Measurements from ENCODE around the gene PPP1R13L.
A peak's percentile ranks its signal among the peaks of the same experiment; 100 is the strongest.

PPP1R13L gene

GRCh38 chr19:45406226-45407090 is 1.6 kb upstream of the PPP1R13L start, which contains the start of gene POLR1G:
Gene POLR1G, plus strand, starts transcription at chr19:45406644. Its CDS starts 53 bp downstream, at chr19:45406697.
- peak within 1 kb of the TSS; percentile 76 for H3K9ac ChIP-seq (ENCODE audit: low read depth, low read length, poor library complexity, severe bottlenecking)
- H3K4me2 ChIP-seq (ENCODE audit: low read depth, low read length, poor library complexity, severe bottlenecking) = peak within 1 kb of the TSS; percentile 96
- peak within 1 kb of the TSS; percentile 88 for H3K4me3 ChIP-seq (ENCODE audit: low read length, poor library complexity, severe bottlenecking)
- H3K27me3 ChIP-seq (ENCODE audit: insufficient read depth, low read length, poor library complexity, severe bottlenecking) = no peaks in the 10 kb centered on the region
- no peak for TF ChIP-seq EZH2phosphoT487 (IDR thresholded peaks at IDR 0.05; ENCODE audit: borderline replicate concordance)
- no peak for TF ChIP-seq CTCF (conservative IDR thresholded peaks at IDR 0.05; ENCODE audit: low read length)
- H3K9me3 ChIP-seq (ENCODE audit: insufficient read depth, low read depth, low read length) = no peaks in the 10 kb centered on the region
- peaks cover 25% of the 10 kb centered on the region for H3K4me1 ChIP-seq (ENCODE audit: insufficient read depth, low read length, poor library complexity, severe bottlenecking)
- H3K9me2 ChIP-seq (replicated peaks; ENCODE audit: low read depth, low read length) = no peaks in the 10 kb centered on the region
- H3F3A ChIP-seq (ENCODE audit: low read depth) = no peaks in the 10 kb centered on the region
- H3K79me2 ChIP-seq (ENCODE audit: insufficient read depth, low read length) = peaks cover 4% of the 10 kb centered on the region; the same call in 1 of the 2 replicates
- peak within 1 kb of the TSS; percentile 94 for H2AFZ ChIP-seq (ENCODE audit: low read length)
- no peaks in the 10 kb centered on the region for H4K20me1 ChIP-seq (ENCODE audit: insufficient read depth, low read length, poor library complexity, severe bottlenecking)
- H3K36me3 ChIP-seq (ENCODE audit: insufficient read depth, low read length) = no peaks in the 10 kb centered on the region

- Histone ChIP-seq H3K4me2 (ENCODE audit: low read depth, low read length, poor library complexity, severe bottlenecking) (peak overlapping the region; percentile 96), H3K79me2 (ENCODE audit: insufficient read depth, low read length) (peaks cover 4% of the 10 kb centered on the region; the same call in 1 of the 2 replicates), H3K27me3 (ENCODE audit: insufficient read depth, low read length, poor library complexity, severe bottlenecking) (no peaks in the 10 kb centered on the region), H3F3A (ENCODE audit: low read depth) (no peaks in the 10 kb centered on the region), H4K20me1 (ENCODE audit: insufficient read depth, low read length, poor library complexity, severe bottlenecking) (no peaks in the 10 kb centered on the region), H3K4me1 (ENCODE audit: insufficient read depth, low read length, poor library complexity, severe bottlenecking) (peaks cover 25% of the 10 kb centered on the region), H2AFZ (ENCODE audit: low read length) (peak overlapping the region; percentile 94), H3K9me3 (ENCODE audit: insufficient read depth, low read depth, low read length) (no peaks in the 10 kb centered on the region), H3K36me3 (ENCODE audit: insufficient read depth, low read length) (no peaks in the 10 kb centered on the region), H3K9ac (ENCODE audit: low read depth, low read length, poor library complexity, severe bottlenecking) (peak overlapping the region; percentile 76), H3K9me2 (replicated peaks; ENCODE audit: low read depth, low read length) (no peaks in the 10 kb centered on the region), H3K4me3 (ENCODE audit: low read length, poor library complexity, severe bottlenecking) (peak overlapping the region; percentile 88)
- TF ChIP-seq EZH2phosphoT487 (IDR thresholded peaks at IDR 0.05; ENCODE audit: borderline replicate concordance) (no peak), CTCF (conservative IDR thresholded peaks at IDR 0.05; ENCODE audit: low read length) (no peak)
Observed at GRCh38 chr19:45405435-45406225, 761 bp upstream of the PPP1R13L start.

GRCh38 chr19:45403781-45404556 is 900 bp downstream of the PPP1R13L start:
- TF ChIP-seq EZH2phosphoT487 (IDR thresholded peaks at IDR 0.05; ENCODE audit: borderline replicate concordance) (no peak), CTCF (conservative IDR thresholded peaks at IDR 0.05; ENCODE audit: low read length) (peak; percentile 69)
- H3K4me2 ChIP-seq (ENCODE audit: low read depth, low read length, poor library complexity, severe bottlenecking) = peak overlapping the region; percentile 96
- H3K27me3 ChIP-seq (ENCODE audit: insufficient read depth, low read length, poor library complexity, severe bottlenecking) = no peaks in the 10 kb centered on the region
- peaks cover 25% of the 10 kb centered on the region for H3K4me1 ChIP-seq (ENCODE audit: insufficient read depth, low read length, poor library complexity, severe bottlenecking)
- H4K20me1 ChIP-seq (ENCODE audit: insufficient read depth, low read length, poor library complexity, severe bottlenecking) = no peaks in the 10 kb centered on the region
- peak overlapping the region; percentile 88 for H3K4me3 ChIP-seq (ENCODE audit: low read length, poor library complexity, severe bottlenecking)
- H2AFZ ChIP-seq (ENCODE audit: low read length) = no peak overlapping the region
- H3F3A ChIP-seq (ENCODE audit: low read depth) = no peaks in the 10 kb centered on the region
- no peaks in the 10 kb centered on the region for H3K36me3 ChIP-seq (ENCODE audit: insufficient read depth, low read length)
- no peaks in the 10 kb centered on the region for H3K9me3 ChIP-seq (ENCODE audit: insufficient read depth, low read depth, low read length)
- H3K9me2 ChIP-seq (replicated peaks; ENCODE audit: low read depth, low read length) = no peaks in the 10 kb centered on the region
- H3K9ac ChIP-seq (ENCODE audit: low read depth, low read length, poor library complexity, severe bottlenecking) = peak overlapping the region; percentile 76
- H3K79me2 ChIP-seq (ENCODE audit: insufficient read depth, low read length) = peaks cover 4% of the 10 kb centered on the region; the same call in 1 of the 2 replicates
